ENCODE results near the gene CSF1R.
A peak's percentile ranks its signal among the peaks of the same experiment; 100 is the strongest.
"Not testable (repeated sequence)": the region's sequence is repeated elsewhere in the genome, so short reads cannot be mapped to it uniquely, and the experiment has no call there.

CSF1R gene

GRCh38 chr5:150103678-150104549 is 17.6 kb upstream of the CSF1R start:
- DNase-seq, result no peak

- no peak for DNase-seq
Measured at GRCh38 chr5:150101023-150101422, 14.7 kb upstream of the CSF1R start.

- DNase-seq, result no peak
Measured at GRCh38 chr5:150097152-150097551, 10.8 kb upstream of the CSF1R start.

DNA sequence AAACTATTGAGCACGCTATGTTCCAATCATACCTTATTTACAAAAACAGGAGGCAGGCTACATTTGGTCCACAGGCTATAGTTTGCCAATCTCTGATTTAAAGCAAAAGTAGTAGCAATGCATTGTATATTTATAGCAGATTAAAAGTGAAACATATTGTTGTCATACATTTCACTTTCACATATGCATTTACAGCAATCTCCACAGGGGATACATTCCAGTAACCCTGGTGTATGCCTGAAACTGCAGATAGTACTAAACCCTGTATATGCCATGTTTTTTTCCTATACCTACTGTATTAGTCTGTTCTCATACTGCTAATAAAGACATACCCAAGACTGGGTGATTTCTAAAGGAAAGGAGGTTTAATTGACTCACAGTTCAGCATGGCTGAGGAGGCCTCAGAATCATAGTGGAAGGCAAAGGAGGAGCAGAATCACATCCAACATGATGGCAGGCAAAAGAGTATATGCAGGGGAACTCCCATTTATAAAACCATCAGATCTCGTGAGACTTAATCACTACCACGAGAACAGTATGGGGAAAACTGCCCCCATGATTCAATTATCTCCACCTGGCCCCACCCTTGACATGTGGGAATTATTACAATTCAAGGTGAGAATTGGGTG is 5.9 kb upstream of the CSF1R start:
- no peak for DNase-seq

- DNase-seq, result no peak
Measured at GRCh38 chr5:150085191-150085912, 1.0 kb downstream of the CSF1R start.

- not testable (repeated sequence) for DNase-seq
Measured at GRCh38 chr5:150084754-150085153, 1.6 kb downstream of the CSF1R start.

- DNase-seq, result no peak
Measured at GRCh38 chr5:150082889-150083288, 3.5 kb downstream of the CSF1R start.

GRCh38 chr5:150082374-150082773 is 4.0 kb downstream of the CSF1R start:
- DNase-seq, result no peak

- DNase-seq, result peak; percentile 17
Measured at GRCh38 chr5:150081541-150082283, 4.6 kb downstream of the CSF1R start.

GRCh38 chr5:150080696-150081435 is 5.5 kb downstream of the CSF1R start:
- no peak for DNase-seq

- no peak for DNase-seq
Measured at GRCh38 chr5:150079909-150080461, 6.4 kb downstream of the CSF1R start.

- no peak for DNase-seq
Measured at GRCh38 chr5:150078802-150079689, 7.3 kb downstream of the CSF1R start.

DNA sequence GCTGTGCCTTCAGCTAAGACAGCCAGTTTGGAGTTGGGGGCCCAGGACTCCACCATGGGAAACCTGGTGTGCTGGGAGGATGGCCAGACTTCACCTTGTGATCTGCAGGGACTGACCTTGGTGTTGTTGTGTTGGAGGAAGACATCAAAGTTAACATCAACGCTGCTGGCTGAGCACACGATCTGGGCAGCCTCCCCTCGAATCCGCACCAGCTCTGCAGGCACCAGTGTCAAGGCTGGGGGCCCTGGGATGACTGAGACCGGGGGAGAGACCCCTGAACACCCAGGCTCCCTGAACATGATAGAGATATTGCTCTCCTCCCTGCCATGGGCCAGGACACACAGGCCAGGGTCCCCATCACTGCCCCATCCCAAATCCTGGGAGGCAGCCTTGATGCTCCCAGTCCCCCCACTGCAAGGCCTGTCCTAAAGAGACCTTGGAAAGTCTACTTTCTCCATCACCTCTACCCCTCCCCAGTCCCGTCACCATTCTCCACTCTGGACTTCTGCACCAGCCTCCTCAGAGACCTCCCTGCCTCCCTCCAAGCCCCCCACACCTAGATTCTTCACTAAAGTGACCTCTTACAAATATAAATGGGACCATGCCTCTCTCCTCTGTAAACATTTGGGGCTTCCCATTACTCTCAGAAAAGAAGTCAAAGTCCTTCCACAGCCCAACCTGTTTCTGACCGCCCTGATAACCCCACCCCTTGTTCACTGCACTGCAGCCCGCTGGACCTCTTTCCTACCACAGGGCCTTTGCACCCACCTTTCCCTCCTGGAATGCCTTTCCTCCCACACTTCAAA is 8.2 kb downstream of the CSF1R start:
- no peak for DNase-seq

DNA sequence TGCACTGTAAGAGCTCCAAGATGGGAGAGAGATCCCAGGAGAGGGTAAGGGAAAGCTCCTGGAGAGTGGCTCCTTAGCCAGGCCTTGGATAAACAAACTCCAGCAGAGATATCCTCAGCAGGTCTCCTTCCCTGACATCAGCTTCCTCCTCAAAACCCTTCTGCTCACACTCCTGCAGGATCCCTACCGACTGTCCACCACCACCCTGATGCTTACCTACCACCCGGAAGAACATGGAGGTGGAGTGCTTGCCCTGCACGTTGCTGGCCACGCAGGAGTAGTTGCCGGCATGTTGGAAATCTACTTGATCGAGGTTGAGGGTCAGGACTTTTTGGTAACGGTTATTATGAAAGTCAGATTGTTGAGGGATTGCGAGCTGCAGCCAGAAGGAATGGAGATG is 9.3 kb downstream of the CSF1R start:
- no peak for DNase-seq

DNA sequence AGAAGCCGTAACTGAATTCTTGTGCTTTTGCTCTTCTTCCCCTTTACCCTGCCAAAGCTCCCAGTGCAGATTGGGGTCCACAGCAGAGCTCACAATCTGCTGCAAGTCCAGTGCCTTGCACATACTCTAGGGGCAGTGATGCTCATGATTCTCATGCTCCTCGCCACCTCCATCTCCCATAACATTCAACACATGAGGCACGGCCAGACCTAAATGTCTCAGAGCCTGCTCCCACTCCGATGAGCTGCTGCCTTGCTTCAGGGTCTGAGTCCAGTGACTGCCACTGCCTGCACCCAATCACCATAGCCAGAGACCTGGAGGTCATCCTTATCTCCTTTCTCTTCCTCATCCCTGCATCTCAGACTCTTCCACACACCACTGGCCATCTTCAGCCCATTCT is 10.5 kb downstream of the CSF1R start:
- no peak for DNase-seq

DNA sequence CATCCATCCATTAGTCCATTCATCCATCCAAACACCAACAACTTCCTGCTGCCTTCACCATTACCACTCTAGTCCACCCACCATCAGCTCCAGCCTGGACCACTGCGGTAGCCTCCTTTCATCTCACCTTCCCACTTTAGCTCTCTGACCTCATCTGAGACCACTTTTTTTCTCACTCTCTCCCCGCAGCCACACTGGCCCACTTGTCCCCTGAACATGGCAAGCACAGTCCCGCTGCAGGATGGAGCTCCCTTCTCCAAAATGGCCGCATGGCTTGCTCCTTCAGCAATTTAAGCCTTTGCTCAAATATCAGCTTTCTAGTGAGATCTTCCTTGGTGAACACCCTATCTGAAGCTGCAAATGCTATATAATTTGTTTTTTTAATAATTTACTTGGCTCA is 11.1 kb downstream of the CSF1R start:
- no peak for DNase-seq

- DNase-seq, result no peak
Measured at GRCh38 chr5:150073677-150074076, 12.7 kb downstream of the CSF1R start.

DNA sequence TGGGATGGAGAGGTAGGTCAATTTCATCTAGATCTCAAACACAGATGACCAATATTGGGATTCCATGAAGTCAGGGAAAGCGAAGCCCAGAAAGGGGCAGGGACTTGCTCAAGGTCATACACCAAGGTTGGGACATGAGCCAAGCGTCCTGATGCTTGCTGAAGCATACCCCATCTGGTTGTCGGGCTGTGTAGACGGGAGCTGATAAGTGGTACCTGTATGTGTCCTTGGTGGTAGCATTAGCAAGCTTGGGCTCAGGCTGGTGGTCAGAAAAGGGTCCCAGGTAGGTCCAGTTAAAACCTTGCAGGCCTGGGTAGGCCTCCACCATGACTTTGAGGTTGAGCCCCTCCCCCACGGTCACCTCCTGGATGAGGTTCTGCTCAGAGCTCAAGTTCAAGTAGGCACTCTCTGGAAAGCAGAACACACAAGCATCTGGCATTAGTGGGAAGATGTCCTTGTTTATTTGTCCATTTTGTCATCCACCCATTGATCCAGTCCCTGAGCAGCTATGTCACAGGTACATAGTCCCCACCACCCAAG is 13.2 kb downstream of the CSF1R start:
- no peak for DNase-seq

- DNase-seq, result no peak
Measured at GRCh38 chr5:150070821-150071220, 15.5 kb downstream of the CSF1R start.

Measured in CD4-positive, alpha-beta T cell treated with Interleukin-12 subunit alpha and Interleukin-12 subunit beta, for 1 hour (primary cell).